Measurements from ENCODE around the gene NFKBIE.
A peak's percentile ranks its signal among the peaks of the same experiment; 100 is the strongest.
"Not testable (repeated sequence)": the region's sequence is repeated elsewhere in the genome, so short reads cannot be mapped to it uniquely, and the experiment has no call there.

Gene NFKBIE

DNA sequence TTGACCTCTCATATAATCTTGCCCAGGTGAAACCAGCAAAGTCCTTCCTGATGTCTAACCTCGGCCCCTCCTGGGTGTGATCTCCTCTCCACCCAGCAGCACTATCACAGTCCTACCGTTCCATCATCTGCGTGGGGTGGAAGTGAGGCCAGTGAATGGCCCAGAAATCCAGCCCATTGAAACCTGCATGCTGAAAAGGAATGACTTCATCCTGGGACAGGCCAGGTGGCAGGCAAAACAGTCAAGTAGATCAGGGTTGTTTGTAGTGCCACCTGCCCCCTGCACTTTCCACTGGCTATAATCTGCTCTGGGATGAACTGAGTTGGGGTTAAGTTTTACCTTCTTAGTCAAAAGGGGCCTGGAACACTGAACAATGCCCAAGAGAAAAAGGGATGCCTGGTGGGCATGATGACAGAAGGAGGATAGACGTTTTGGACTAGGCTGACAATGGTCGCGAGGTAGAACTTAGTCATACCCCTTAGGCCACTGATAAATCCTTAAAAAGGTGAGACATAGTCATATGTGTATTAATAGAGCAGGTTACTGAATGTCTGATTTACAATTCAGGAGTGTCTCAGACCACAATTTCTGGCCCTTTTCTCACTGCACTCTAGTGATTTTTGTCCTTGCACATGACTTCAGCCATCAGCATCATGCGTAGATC lies 26.5 kb downstream of the NFKBIE start:
- DNase-seq, result peak in 1 of 2 experiments; percentile 51

DNA sequence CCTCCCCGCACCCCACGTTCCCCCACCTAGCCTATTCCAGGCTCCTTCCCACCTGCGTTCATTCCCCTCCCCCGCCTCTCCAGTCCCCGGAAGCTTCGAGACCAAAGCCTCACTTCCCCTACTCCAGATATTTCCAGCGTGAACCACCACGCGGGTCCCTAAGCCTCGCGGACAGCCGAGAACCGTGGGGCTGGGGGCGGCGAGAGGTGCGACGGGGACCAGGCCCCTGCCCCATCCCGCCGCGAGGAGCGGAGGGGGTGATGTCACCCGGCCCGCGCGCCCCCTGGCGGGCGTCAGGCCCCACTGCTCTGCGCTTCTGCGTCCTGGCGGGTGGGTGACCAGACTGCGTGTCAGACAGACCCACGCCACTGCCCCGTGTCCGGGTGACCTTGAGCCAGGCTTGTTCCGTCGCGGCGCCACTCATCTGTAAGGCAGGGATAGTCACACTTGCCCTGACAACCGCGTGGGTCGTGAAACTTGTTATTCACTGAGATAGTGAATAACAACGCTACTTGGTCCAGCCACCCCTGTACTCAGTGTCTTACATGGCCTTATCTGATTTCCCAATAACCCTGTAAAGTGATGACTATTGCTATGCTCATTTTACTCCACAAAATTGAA lies 27.4 kb downstream of the NFKBIE start:
- DNase-seq, result peak; percentile 60 to 79

DNA sequence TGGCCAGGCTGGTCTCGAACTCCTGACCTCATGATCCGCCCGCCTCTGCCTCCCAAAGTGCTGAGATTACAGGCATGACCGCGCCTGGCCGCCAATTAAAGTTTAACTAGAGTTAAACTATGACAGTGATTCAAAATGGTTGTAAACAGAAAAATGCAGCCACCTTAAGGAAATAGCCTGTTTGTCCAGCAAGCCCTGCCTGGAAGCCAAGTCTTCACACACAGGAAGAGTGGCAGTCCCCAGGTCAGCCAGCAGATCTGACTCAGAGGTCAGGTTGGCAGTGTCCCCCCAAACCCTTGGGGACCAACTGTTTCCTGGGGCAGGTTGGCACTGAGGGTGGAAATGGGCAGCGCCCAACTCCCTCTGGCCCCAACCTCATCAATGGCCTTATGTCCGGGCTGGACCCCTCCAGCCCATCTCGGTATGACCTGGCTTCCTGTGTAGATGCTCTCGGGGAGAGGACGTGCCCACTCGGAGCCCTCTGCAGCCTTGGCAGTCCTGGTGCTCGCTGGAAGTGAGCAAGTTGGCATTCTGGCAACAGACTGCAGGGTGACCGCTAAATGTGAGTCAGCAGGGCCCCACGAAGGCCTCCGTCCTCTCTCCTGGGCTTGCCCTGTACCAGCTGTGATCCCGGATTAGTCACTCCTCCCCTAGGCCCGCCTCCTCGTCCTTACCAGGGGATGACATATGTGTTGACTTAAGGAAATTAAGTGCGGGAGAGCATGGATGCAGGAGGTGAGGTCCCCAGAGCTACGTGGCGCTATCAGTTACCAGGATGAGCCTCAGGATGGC lies 28.1 kb downstream of the NFKBIE start:
- DNase-seq, result peak; percentile 94 to 96

DNA sequence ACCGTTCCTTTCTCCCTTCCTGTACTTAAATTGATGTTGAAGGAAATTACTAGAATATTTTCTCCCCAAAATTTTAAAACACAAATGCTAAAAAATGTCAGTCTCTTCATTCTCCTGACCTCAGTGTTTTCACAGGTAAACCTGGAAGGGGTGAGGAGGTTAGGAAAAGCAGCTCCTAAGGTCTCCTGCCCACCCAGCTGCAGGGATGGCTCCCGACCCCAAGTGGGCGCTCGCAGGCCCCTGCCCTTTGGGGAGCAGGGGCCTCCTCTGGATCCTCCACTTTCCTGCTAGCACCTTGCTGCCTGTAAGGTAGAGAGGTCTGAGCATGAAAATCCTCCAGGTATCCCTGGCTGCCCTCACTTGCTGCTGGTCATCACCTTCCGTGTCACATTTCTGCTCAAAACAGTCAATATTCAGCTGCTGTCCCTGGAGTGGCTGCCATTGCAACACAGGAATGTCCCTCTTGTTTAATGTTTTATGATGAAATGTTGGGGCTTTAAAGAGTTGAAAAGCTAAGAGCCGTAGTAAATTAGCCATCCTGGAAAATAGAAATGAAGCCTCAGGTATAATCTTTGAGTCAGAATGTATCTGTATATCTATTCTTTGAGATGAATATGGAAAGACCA lies 29.3 kb downstream of the NFKBIE start:
- DNase-seq, result no peak

DNA sequence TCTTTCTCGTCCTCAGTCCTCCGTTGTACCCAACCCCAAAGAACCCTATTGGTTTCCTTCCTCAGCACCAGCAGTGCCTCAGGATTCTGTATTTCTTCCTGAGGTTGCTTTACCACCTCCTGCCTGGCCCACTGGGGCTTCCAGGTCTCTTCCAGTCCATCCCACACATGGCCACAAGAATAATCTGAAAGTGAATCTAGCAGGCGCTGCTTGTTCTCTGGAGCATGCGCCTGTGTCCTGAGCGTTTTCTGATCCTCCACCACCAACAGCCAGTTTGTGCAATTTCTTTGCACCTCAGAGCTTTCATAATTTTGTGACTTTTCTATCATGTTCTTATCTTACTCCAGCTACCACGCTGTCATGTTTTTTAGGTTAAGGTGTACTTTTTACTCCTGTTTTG lies 30.1 kb downstream of the NFKBIE start:
- DNase-seq, result no peak

DNA sequence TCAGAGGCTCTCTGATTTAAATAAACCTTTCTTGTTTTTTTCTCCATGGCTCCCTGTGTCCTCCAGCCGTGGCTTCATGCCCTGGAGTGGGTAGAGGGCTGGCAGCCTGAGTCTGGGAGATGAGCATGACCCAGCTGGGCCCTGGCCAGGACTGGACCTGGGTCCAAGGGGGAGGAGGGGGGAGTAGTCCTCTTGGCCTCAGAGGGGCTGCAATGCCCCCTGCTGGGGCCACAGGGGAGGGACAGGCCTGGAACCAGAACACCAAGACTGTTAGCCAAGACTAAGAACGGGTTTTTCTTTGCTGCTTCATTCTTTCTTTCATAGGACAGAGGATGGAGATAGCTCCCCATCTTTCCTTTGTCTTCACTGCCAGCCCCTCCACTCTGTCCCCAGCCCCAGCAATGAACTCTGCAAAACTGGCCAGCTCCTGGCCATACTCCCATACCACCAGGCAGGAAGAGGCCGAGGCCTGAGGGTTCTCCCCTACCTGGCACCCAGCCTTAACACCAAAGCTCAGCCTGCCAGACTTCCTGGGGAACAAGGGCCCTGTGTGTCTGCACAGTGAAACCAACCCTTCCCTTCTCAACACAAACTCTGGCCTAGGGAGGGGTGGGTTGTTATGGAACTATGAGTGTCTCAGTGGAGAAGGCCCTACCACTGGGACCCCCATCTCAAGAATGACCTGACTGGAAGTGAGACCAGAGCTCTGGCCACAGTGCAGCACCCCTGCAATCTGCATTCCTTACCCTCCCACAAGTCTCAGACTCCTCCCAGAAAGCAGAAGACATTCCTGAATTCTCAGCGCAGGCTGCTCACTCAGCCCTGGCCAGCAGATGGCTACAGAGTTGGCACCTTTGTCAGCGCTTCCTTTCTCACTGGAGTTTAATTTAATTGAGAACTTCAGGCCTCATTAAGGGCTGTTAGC lies 31.0 kb downstream of the NFKBIE start:
- peak in 1 of 2 experiments; percentile 48 for DNase-seq

DNA sequence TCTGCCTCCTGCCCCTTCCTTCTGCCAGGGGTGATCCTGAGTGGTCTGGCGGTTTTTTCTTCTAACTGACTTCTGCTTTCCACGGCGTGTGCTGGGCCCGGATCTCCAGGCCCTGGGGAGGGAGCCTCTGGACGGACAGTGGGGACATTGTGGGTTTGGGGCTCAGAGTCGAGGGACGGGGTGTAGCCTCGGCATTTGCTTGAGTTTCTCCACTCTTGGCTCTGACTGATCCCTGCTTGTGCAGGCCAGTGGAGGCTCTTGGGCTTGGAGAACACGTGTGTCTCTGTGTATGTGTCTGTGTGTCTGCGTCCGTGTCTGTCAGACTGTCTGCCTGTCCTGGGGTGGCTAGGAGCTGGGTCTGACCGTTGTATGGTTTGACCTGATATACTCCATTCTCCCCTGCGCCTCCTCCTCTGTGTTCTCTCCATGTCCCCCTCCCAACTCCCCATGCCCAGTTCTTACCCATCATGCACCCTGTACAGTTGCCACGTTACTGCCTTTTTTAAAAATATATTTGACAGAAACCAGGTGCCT lies 31.7 kb downstream of the NFKBIE start:
- DNase-seq, result no peak

DNA sequence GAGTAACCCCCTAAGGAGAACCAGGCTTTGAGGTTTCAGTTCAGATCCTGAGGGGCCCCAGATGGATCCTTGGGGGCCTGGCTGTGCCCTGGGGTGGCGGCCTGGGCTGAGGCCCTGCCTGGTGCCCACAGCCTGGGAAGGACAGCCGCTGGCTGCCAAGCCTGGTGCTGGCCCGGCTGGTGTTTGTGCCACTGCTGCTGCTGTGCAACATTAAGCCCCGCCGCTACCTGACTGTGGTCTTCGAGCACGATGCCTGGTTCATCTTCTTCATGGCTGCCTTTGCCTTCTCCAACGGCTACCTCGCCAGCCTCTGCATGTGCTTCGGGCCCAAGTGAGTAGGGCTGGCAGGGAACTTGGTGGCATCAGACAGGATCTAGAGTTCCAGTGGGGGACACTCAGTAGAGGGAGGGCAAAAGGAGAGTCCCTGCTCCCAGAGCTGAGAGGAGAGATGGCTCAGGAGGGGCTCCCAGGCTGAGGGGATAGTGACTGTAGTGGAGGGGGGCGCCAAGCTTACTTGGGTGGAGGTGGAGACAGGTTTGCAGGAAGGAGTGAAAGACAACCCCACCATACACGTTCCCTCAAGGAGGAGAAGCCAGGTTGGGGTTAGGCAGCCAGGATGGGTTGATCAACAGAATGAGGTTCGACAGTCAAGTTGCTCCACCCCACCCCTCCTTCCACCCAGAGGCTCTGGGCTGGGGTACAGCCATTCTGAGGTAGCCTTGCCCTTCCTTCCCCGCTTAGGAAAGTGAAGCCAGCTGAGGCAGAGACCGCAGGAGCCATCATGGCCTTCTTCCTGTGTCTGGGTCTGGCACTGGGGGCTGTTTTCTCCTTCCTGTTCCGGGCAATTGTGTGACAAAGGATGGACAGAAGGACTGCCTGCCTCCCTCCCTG lies 32.4 kb downstream of the NFKBIE start:
- no peak for DNase-seq

DNA sequence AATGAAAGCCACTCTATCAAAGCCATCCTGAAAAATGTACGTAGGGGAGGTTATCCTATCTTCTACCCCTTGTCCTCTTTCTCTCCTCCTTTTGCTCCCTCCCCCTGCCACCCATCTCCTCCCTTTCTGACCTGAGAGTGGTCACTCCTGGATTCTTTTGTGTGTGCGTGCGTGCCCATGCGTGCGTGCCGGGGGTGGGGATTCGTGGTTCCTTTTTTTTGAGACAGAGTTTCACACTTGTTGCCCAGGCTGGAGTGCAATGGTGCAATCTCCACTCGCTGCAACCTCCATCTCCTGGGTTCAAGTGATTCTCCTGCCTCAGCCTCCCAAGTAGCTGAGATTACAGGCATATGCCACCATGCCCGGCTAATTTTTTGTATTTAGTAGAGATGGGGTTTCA lies 33.9 kb downstream of the NFKBIE start:
- DNase-seq, result not testable (repeated sequence)

DNA sequence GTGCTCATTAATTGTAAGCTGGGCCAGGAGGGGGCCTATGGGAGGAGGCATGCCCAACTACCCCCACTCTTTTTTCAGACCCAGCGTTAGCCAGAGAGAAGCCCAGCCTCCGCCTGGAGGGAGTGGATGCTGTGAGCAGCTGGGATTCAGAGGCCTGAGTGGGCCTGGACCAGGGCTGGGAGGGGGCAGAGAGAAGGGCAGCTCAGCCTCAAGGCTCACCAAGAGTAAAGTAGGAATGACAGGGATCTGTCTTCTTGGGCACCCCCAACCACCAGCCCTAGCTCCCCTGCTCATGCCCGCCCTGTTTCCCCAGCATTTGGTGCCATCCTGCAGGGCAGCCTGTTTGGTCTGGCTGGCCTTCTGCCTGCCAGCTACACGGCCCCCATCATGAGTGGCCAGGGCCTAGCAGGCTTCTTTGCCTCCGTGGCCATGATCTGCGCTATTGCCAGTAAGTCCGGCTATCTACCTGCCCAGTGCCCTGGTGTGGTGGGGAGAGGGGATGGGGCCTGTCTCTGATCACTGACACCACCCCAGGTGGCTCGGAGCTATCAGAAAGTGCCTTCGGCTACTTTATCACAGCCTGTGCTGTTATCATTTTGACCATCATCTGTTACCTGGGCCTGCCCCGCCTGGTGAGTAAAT lies 35.2 kb downstream of the NFKBIE start:
- DNase-seq, result no peak

DNA sequence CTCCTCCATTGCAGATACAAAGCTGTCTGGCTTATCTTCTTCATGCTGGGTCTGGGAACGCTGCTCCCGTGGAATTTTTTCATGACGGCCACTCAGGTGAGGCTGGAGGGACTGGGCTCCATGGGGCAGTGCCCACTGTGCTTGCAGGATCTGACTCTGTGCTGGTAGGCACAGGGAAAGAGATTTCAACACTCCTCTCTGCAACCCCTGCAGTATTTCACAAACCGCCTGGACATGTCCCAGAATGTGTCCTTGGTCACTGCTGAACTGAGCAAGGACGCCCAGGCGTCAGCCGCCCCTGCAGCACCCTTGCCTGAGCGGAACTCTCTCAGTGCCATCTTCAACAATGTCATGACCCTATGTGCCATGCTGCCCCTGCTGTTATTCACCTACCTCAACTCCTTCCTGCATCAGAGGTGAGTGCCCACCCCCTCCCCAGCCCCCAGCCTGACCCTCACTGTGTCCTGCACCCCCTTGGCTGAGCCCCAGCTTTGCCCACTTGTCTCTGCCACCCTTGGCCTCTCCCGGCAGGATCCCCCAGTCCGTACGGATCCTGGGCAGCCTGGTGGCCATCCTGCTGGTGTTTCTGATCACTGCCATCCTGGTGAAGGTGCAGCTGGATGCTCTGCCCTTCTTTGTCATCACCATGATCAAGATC lies 35.8 kb downstream of the NFKBIE start:
- DNase-seq, result no peak

DNA sequence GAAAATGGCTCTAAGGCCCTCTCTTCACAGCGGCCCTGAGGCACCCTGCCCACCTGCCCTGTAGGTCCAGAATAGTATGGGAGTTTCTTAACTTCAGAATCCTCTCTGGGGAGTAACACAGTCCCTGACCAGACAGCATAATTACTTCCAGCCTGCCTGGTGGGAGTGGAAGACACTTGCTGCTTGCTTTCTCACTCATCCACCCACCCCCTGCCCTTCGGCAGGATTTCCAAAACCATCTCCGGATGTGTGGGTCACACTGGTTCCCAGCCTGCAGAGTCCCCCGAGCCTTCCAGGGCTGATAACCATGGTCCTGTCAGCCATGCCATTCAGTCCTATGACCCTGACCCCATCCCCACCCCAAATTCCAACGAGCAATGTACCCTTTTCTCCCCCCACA lies 36.5 kb downstream of the NFKBIE start:
- no peak for DNase-seq

DNA sequence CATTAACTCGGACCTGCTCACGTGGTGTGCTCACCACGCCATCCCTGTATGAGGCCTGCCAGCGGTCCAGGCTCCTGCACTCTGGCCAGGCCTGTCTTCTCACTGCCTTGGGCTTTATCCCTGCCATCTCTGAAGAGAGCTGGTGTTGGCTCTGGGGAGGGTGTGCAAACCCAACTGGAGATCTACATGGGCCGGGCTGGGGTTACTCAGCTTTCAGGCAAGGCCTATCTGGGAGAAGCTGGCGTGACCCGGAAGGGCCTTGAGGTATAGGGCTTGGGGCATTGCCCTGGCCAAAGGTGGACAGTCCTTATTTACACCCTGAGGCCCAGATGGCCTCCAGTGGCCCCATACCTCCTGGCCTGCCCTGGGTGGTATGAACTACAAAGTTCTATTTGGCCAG lies 36.9 kb downstream of the NFKBIE start:
- DNase-seq, result no peak

DNA sequence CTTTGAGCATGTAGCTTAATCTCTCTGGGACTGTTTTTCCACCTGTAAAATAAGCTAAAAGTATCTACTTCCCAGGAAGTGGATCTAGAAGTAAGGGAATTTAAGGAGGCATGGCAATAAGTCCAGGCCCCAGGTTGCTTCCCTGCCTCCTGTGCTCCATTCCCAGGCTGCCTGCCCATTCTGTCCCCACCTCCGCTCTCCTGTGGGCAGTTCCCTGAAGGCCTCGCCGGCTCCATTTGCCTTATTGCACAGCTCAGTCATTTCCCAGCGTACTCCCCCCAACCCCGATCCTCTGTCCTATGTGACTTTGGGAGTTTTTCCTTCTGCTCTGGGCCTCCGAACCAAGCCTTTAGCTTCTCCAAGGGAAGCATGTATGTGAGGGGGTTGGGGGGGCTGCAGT lies 37.3 kb downstream of the NFKBIE start:
- DNase-seq, result no peak

DNA sequence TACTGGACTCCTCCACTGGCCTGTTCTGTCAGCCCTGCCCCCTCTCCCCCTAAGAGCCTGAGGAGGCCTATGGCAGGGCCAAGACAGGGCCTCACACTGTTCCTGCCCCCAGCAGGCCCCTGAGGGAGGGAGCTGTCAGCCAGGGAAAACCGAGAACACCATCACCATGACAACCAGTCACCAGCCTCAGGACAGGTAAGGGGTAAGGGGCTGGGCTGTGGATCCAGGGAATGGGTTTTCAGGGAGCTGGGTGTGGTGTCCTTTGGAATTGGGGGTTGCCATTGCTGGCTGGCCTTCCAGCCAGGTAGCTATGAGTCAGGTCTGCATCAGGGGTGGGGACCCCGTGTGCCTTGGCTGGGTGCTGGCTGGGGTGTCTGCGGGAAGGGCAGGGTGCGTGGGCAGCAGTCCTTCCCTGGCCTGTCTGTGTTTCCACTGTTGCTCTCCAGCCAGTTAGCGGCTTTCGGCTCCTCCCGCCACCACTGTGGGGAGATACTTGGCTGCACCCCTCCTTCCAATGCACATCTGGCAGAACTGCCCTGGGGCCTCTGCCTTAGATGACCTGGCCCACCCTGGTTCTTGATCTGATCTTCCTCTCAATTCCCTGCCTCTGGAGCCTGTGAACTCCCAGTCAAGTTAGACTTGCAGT lies 38.1 kb downstream of the NFKBIE start:
- DNase-seq, result no peak

DNA sequence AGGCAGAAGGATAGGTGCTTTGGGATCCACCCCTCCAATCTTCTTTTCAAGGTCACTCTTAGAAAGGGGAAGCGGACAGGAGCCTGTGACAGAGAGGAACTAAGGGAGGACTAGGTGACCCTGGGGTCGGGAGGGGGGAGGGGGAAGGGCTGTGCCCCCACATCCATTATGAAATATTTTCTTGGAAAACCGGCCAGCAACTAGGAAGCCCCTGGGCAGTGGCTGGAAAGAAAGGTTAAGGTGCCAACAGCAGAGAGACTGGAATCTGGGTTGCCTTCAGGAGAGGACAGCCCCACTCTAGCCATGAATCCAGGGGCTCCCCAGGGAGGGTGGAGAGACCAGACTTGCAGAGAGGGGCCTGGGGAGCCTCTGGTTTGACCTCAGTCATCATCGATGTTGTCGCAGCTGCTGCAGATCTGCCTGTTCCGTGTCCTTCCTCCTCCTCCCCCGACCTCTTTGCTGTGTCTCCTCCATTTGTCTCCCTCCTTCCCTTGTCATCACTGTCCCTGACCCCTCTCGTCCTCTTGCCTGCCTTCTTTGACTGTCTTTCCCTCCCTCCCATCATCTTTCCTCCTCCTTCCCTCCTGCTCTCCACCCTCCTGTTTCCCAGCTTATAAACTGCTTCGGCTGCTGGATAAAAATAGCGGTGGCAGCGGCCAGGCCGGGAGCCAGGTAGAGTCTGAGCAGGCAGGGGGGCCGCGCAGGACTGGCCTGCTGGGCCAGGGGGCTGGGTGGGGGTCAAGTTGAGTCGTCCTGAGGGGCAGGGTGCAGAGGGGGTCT lies 38.8 kb downstream of the NFKBIE start:
- no peak for DNase-seq

DNA sequence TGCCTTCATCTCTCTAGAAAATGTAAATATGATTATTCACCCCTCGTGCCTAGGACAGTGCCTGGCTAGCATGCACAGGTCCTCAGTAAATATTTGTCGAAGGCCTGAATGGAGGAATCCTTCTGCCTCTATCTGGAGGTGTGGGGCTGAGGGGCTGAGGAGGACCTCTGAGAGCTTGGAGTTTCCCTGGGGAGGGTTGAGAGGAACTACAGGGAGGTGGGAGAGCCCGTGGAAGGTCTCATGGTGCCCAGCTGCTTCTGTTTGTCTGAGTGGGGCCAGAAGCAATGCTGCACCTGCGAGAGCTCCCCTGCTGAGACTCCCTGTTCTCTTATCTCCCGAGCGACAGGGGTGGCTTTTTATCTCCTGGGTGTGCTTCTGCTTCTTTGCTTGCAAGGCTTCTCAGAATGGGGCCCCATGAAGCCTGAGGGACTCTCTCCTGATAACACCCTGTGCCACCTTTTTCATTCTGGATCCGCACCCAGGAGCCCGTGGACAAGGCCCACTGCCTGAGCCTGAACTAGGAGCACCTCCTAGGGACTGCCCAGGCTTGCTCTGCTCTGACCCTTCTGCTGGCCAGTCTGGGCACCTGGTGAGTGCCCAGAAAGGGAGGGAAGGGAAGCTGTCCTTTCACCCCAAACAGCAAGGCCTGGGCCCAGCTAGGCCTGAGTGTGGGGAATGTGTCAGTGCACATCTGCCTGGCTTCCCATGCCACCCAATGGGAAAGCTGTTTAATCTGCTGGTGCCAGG lies 39.6 kb downstream of the NFKBIE start:
- DNase-seq, result no peak

DNA sequence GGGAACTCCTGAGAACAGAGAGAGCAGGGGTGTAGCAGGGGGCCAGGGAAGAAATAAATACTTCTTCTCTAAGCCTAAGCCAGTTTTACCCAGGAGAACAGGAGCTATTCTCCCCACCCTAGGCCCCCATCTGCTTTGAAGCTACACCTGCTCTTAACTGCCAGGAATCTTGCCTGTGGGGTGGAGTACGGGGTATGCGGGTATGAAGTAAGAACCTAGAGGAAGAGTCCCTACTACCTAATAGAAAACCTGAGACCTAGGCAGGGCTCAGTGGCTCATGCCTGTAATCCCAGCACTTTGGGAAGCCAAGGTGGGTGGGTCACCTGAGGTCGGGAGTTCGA lies 40.4 kb downstream of the NFKBIE start:
- DNase-seq, result no peak
